GM12878 (cell line): Measurements from ENCODE around the gene PRKG1. TPM values are rescaled to one million over a fixed set of nuclear protein-coding genes. Genes with fewer than 3 reads are reported as not detected.

Experiments
- ATAC-seq: fragments of 200-7000 bp; cut with Tn5 transposase; 3 replicates; pipeline ENCODE4 v1.9.1; 2020; ENCODE audit warnings: mild to moderate bottlenecking, moderate library complexity
- BruUV-seq: library from RNA; stranded (reverse); fragments of 400-500 nt; replicated peaks from 2 replicates; lab custom pipeline; 2021; lab: Mats Ljungman, UMichigan
- CTCF ChIA-PET: fragments of 300-600 bp; sonication (Branson Sonifier 250); formaldehyde crosslinking; extraction: SDS; loops from one replicate; lab custom pipeline; 2021; ENCODE audit warnings: inconsistent platforms; lab: Yijun Ruan, JAX
- POLR2A ChIA-PET: fragments of 350-600 bp; formaldehyde crosslinking; extraction: SDS; loops from one replicate; lab custom pipeline; 2021; ENCODE audit warnings: inconsistent platforms; lab: Charles Lee
- RAD21 ChIA-PET: fragments of 300-600 bp; sonication (Branson Sonifier 250); formaldehyde crosslinking; loops from one replicate; lab custom pipeline; 2023; ENCODE audit warnings: antibody characterized with exemption; ENCODE audit not compliant: unreplicated experiment; lab: Charles Lee
- SMC1A ChIA-PET: fragments of 300-600 bp; sonication (Branson Sonifier 250); formaldehyde crosslinking; loops from one replicate; lab custom pipeline; 2023; ENCODE audit not compliant: unreplicated experiment, uncharacterized antibody; lab: Charles Lee
- DNase-seq: peaks from one replicate; pipeline ENCODE4 v3.0.0-alpha.2; 2011; ENCODE audit warnings: low read depth, low spot score
- FAIRE-seq: peaks from 3 replicates; lab custom pipeline; 2011; peaks lifted over from hg19 to GRCh38; lab: Jason Lieb, UNC
- H2AFZ ChIP-seq: 2 replicates; pipeline ENCODE4 v1.6.0; 2011; ENCODE audit warnings: low read depth, low read length, control low read depth; ENCODE audit not compliant: control insufficient read depth
- H3K27ac ChIP-seq: 2 replicates; pipeline ENCODE4 v1.5.1; 2011; ENCODE audit warnings: control low read depth; ENCODE audit not compliant: control insufficient read depth, insufficient read depth
- H3K27me3 ChIP-seq, 2 experiments: replicated peaks in 1 of 2; 2 replicates each; pipeline versions ENCODE4 v1.6.0 to v1.6.1; 2011; ENCODE audit warnings: low read length in 1 of 2; ENCODE audit not compliant: control insufficient read depth in 2 of 2, insufficient read depth in 2 of 2
- H3K36me3 ChIP-seq, 2 experiments: 2 replicates each; pipeline ENCODE4 v1.5.1; 2011; ENCODE audit warnings: low read length in 1 of 2; ENCODE audit not compliant: control insufficient read depth in 2 of 2, insufficient read depth in 2 of 2
- H3K4me1 ChIP-seq: 2 replicates; pipeline ENCODE4 v1.6.1; 2011; ENCODE audit warnings: mild to moderate bottlenecking, low read length, moderate library complexity, mixed read lengths; ENCODE audit not compliant: control insufficient read depth, insufficient read depth
- H3K4me2 ChIP-seq: 2 replicates; pipeline ENCODE4 v1.6.0; 2011; ENCODE audit warnings: control low read depth; ENCODE audit not compliant: control insufficient read depth, insufficient read depth
- H3K4me3 ChIP-seq: fragments of 200-600 bp; sonication (generic); 2 replicates; pipeline ENCODE4 v1.5.1; 2016
- H3K79me2 ChIP-seq: 2 replicates; pipeline ENCODE4 v1.6.0; 2011; ENCODE audit warnings: low read length; ENCODE audit not compliant: control insufficient read depth, insufficient read depth
- H3K9ac ChIP-seq: 2 replicates; pipeline ENCODE4 v1.8.0; 2011; ENCODE audit warnings: low read length, control low read depth, mixed read lengths; ENCODE audit not compliant: control insufficient read depth, insufficient read depth
- H3K9me3 ChIP-seq: replicated peaks from 3 replicates; pipeline ENCODE4 v1.5.1; 2011; ENCODE audit warnings: mild to moderate bottlenecking, low read length; ENCODE audit not compliant: control insufficient read depth, insufficient read depth
- H4K20me1 ChIP-seq: 2 replicates; pipeline ENCODE4 v1.6.0; 2011; ENCODE audit not compliant: control insufficient read depth, insufficient read depth
- CBFB ChIP-seq: IDR thresholded peaks from 2 replicates; pipeline ENCODE4 v1.6.1; 2016; ENCODE audit warnings: antibody characterized with exemption, low read depth
- CREM ChIP-seq: IDR thresholded peaks from 2 replicates; pipeline ENCODE4 v1.6.1; 2014; ENCODE audit warnings: antibody characterized with exemption, low read depth
- E2F4 ChIP-seq: IDR thresholded peaks from 2 replicates; pipeline ENCODE4 v1.6.1; 2012; ENCODE audit warnings: low read depth, low read length, improper control_type of control experiment
- MTA3 ChIP-seq: IDR thresholded peaks from 2 replicates; pipeline ENCODE4 v1.6.1; 2012; ENCODE audit warnings: low read length, inconsistent platforms, borderline replicate concordance
- MYB ChIP-seq: fragments of 150-350 bp; IDR thresholded peaks from 2 replicates; pipeline ENCODE4 v1.6.1; 2014; ENCODE audit warnings: mild to moderate bottlenecking, low read depth, low read length, borderline replicate concordance
- NBN ChIP-seq: fragments of 450-650 bp; IDR thresholded peaks from 2 replicates; pipeline ENCODE4 v1.6.1; 2016
- NR2F1 ChIP-seq: fragments of 450-650 bp; conservative IDR thresholded peaks from 2 replicates; pipeline ENCODE4 v1.6.1; 2017; ENCODE audit warnings: mild to moderate bottlenecking
- POLR2AphosphoS2 ChIP-seq: IDR thresholded peaks from 2 replicates; pipeline ENCODE4 v1.6.1; 2011; ENCODE audit warnings: low read depth, mild to moderate bottlenecking, low read length, improper control_type of control experiment, moderate library complexity
- RB1 ChIP-seq: fragments of 450-650 bp; formaldehyde crosslinking; IDR thresholded peaks from 2 replicates; pipeline ENCODE4 v1.6.1; 2017; ENCODE audit warnings: mild to moderate bottlenecking, borderline replicate concordance
- RFX5 ChIP-seq: IDR thresholded peaks from 2 replicates; pipeline ENCODE4 v1.6.1; 2011; ENCODE audit warnings: low read depth, low read length, improper control_type of control experiment
- SKIL ChIP-seq: fragments of 450-650 bp; IDR thresholded peaks from 2 replicates; pipeline ENCODE4 v1.6.1; 2017; ENCODE audit warnings: mild to moderate bottlenecking, low read depth, inconsistent platforms; ENCODE audit not compliant: poor library complexity, severe bottlenecking
- ZNF217 ChIP-seq: fragments of 450-650 bp; IDR thresholded peaks from 2 replicates; pipeline ENCODE4 v1.6.1; 2017; ENCODE audit warnings: antibody characterized with exemption, mild to moderate bottlenecking
- WGBS: methylation state at CpG from one replicate; pipeline ENCODE4 v1.1.6; 2016; ENCODE audit warnings: low lambda C conversion rate; ENCODE audit not compliant: insufficient replicate concordance, insufficient coverage; ENCODE audit errors: missing lambda C conversion rate; 5-methylcytosine and 5-hydroxymethylcytosine counted together
- in situ Hi-C: fragments of 300-500 bp; cut with MboI; formaldehyde crosslinking; loops from 9 replicates; pipeline ENCODE4 v1.14.3; 2018; ENCODE audit warnings: mixed read lengths
- intact Hi-C: fragments of 100-400 bp; cut with micrococcal nuclease; formaldehyde crosslinking; loops from one replicate; pipeline ENCODE4 v1.14.2; 2022; ENCODE audit not compliant: unreplicated experiment
- polyA plus RNA-seq, 11 experiments: library from polyadenylated mRNA; depleted of rRNA in 4 of 11; unstranded in 6 of 11; stranded (reverse) in 5 of 11; fragments of >200 nt; fragmentation: Nextera tagmentation in 4 of 11; fragmentation: Illumina TruSeq in 1 of 11; extraction: Ambion mirVana in 4 of 11; extraction: Trizol in 1 of 11; gene quantifications; 1 replicate in 1 of 11; 2 replicates in 10 of 11; pipeline versions ENCODE4 v1.2.1 to v1.2.3, GENCODE V29; 2011 to 2016; ENCODE audit warnings: inconsistent platforms in 2 of 11, missing spikeins in 2 of 11, low read depth in 1 of 11
- total RNA-seq, 4 experiments: library from RNA; depleted of rRNA in 3 of 4; stranded (reverse); fragments of >200 nt in 3 of 4; fragmentation: Illumina TruSeq in 1 of 4; extraction: Trizol in 1 of 4; gene quantifications; 2 replicates each; pipeline versions ENCODE4 v1.2.1 to v1.2.3, GENCODE V29; 2013 to 2021
- TF ChIP-seq, protein P1 (sequence below): fragments of 450-650 bp; IDR thresholded peaks from 2 replicates; pipeline ENCODE4 v1.6.1; 2017; ENCODE audit warnings: mild to moderate bottlenecking

PRKG1 gene
- total and polyA plus RNA-seq, 10 of the 15 experiments (the other 5 are each of a cell fraction or from before 2014, with no cell fraction given), result 0.04 to 0.05 TPM; not detected in 8

DNA sequence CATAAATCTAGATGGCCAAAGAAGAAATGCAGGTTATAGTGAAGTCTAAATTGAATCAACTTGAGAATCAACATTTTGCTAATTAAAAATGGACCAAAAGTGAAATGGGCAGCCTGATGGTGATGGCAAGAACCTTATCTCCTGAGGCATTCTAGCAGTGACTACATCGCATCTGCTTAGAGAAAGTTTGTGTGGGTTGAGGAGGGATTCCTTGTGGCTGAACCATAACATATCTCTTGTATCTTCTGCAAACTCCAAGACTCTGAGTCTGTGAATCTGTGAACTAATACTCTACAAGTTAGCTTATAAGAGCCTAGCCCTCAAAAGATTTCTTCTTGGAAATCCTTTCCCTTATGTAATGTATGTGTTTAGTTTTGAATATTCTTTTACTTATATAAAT is 85.6 kb downstream of the PRKG1 start:
- no peak for TF ChIP-seq RFX5
- TF ChIP-seq POLR2AphosphoS2, result no peak
- TF ChIP-seq MTA3, result no peak
- TF ChIP-seq, protein P1, sequence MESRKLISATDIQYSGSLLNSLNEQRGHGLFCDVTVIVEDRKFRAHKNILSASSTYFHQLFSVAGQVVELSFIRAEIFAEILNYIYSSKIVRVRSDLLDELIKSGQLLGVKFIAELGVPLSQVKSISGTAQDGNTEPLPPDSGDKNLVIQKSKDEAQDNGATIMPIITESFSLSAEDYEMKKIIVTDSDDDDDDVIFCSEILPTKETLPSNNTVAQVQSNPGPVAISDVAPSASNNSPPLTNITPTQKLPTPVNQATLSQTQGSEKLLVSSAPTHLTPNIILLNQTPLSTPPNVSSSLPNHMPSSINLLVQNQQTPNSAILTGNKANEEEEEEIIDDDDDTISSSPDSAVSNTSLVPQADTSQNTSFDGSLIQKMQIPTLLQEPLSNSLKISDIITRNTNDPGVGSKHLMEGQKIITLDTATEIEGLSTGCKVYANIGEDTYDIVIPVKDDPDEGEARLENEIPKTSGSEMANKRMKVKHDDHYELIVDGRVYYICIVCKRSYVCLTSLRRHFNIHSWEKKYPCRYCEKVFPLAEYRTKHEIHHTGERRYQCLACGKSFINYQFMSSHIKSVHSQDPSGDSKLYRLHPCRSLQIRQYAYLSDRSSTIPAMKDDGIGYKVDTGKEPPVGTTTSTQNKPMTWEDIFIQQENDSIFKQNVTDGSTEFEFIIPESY, result no peak
- TF ChIP-seq NR2F1, result no peak
- TF ChIP-seq RB1, result no peak
- POLR2A ChIA-PET, result no interaction called here
- no peaks in the 10 kb centered on the region for H3K4me1 ChIP-seq
- no peaks in the 10 kb centered on the region for H3K79me2 ChIP-seq
- H2AFZ ChIP-seq, result no peak overlapping the region
- SMC1A ChIA-PET, result no interaction called here
- no peak for FAIRE-seq
- no peak overlapping the region for H3K9ac ChIP-seq
- H3K36me3 ChIP-seq, result no peaks in the 10 kb centered on the region
- ATAC-seq, result no peak
- CTCF ChIA-PET, result no interaction called here
- in situ Hi-C loops, result no loop called here
- H3K4me3 ChIP-seq, result no peak overlapping the region
- H4K20me1 ChIP-seq, result no peaks in the 10 kb centered on the region
- RAD21 ChIA-PET, result no interaction called here
- intact Hi-C loops, result no loop called here
- BruUV-seq, result no TSS peak
- H3K4me2 ChIP-seq, result no peak overlapping the region
- WGBS, result 80% methylated on average over 1 of the region's 1 CpG
- no peaks in the 10 kb centered on the region for H3K9me3 ChIP-seq
- no peak for DNase-seq
- H3K27me3 ChIP-seq, result no peaks in the 10 kb centered on the region
- no peak overlapping the region for H3K27ac ChIP-seq

DNA sequence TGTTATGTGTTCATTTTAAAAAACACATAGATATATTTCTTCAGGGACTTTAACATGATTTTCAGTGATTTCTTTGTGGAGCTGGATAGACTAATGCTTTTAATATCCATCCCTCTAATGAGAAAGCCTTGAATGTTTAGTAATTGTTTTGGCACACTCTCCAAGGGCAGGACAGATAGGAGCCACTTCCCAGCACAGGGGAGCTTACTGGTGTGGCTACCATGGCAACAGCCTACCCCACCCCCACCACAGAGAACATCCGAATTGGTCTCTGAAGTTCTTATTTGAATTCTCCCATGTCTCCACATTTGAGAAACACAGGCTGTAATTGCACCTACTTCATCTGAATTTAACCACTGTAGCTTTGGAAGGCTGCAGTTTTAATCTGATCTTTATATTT is 87.7 kb downstream of the PRKG1 start:
- POLR2A ChIA-PET, result interaction anchor here (0.5 kb wide), 1 partner anchor 67 kb away, joined by 4 read pairs; no protein-coding TSS in a partner anchor
- SMC1A ChIA-PET, result no interaction called here
- in situ Hi-C loops, result no loop called here
- DNase-seq (no peak), FAIRE-seq (no peak), ATAC-seq (no peak)
- Histone ChIP-seq H3K4me2 (no peak overlapping the region), H3K27me3 (no peaks in the 10 kb centered on the region), H2AFZ (no peak overlapping the region), H3K4me3 (no peak overlapping the region), H3K9ac (no peak overlapping the region), H3K36me3 (no peaks in the 10 kb centered on the region), H4K20me1 (no peaks in the 10 kb centered on the region), H3K4me1 (no peaks in the 10 kb centered on the region), H3K9me3 (no peaks in the 10 kb centered on the region), H3K79me2 (no peaks in the 10 kb centered on the region), H3K27ac (no peak overlapping the region)
- CTCF ChIA-PET, result interaction anchor here (0.8 kb wide), 1 partner anchor 17 kb away, joined by 3 read pairs; no protein-coding TSS in a partner anchor
- RAD21 ChIA-PET, result no interaction called here
- BruUV-seq, result no TSS peak
- 0% methylated on average over 1 of the region's 1 CpG for WGBS
- intact Hi-C loops, result no loop called here
- TF ChIP-seq CBFB, result no peak
- no peak for TF ChIP-seq MYB
- TF ChIP-seq E2F4, result no peak
- no peak for TF ChIP-seq NBN
- TF ChIP-seq CREM, result no peak
- no peak for TF ChIP-seq ZNF217
- no peak for TF ChIP-seq SKIL
